Glutamatergic neuron (in vitro differentiated cells): ENCODE results near the gene LMF1. TPM values are rescaled to one million over a fixed set of nuclear protein-coding genes. Genes with fewer than 3 reads are reported as not detected.

ENCODE experiments used
- DNase-seq: peaks from one replicate; pipeline ENCODE4 v3.0.0; 2022
- H3K27ac Mint-ChIP-seq: one replicate; pipeline ENCODE4 v1.8.0; 2020; ENCODE audit warnings: mild to moderate bottlenecking, mixed read lengths, inconsistent platforms; ENCODE audit not compliant: unreplicated experiment
- H3K27me3 Mint-ChIP-seq: one replicate; pipeline ENCODE4 v1.8.0; 2020; ENCODE audit warnings: mild to moderate bottlenecking, moderate library complexity, mixed read lengths, inconsistent platforms; ENCODE audit not compliant: unreplicated experiment
- H3K36me3 Mint-ChIP-seq: one replicate; pipeline ENCODE4 v1.8.0; 2020; ENCODE audit warnings: mild to moderate bottlenecking, mixed read lengths, inconsistent platforms; ENCODE audit not compliant: unreplicated experiment
- H3K4me1 Mint-ChIP-seq: one replicate; pipeline ENCODE4 v1.8.0; 2020; ENCODE audit warnings: mild to moderate bottlenecking, low read depth, mixed read lengths, inconsistent platforms; ENCODE audit not compliant: unreplicated experiment
- H3K4me3 Mint-ChIP-seq: one replicate; pipeline ENCODE4 v1.8.0; 2020; ENCODE audit warnings: mild to moderate bottlenecking, mixed read lengths, inconsistent platforms; ENCODE audit not compliant: unreplicated experiment
- H3K9me3 Mint-ChIP-seq: one replicate; pipeline ENCODE4 v1.8.0; 2020; ENCODE audit warnings: mild to moderate bottlenecking, moderate library complexity, mixed read lengths, inconsistent platforms; ENCODE audit not compliant: unreplicated experiment
- total RNA-seq: library from RNA; stranded (reverse); fragmentation: NEBNext Ultra II Directional; extraction: Animal tissue kit (Norgen Biotek cat#: 25700); gene quantifications from one replicate; pipeline ENCODE4 v1.2.1, GENCODE V29; 2021; ENCODE audit not compliant: unreplicated experiment
- TF ChIP-seq, protein P1 (sequence below): fragments of 200-600 bp; sonication (generic); IDR thresholded peaks from one replicate; pipeline ENCODE4 v1.5.0; 2021; ENCODE audit not compliant: partially characterized antibody, unreplicated experiment

LMF1 gene
- total RNA-seq, 1 donor from 2014 or later = 17.4 TPM

DNA sequence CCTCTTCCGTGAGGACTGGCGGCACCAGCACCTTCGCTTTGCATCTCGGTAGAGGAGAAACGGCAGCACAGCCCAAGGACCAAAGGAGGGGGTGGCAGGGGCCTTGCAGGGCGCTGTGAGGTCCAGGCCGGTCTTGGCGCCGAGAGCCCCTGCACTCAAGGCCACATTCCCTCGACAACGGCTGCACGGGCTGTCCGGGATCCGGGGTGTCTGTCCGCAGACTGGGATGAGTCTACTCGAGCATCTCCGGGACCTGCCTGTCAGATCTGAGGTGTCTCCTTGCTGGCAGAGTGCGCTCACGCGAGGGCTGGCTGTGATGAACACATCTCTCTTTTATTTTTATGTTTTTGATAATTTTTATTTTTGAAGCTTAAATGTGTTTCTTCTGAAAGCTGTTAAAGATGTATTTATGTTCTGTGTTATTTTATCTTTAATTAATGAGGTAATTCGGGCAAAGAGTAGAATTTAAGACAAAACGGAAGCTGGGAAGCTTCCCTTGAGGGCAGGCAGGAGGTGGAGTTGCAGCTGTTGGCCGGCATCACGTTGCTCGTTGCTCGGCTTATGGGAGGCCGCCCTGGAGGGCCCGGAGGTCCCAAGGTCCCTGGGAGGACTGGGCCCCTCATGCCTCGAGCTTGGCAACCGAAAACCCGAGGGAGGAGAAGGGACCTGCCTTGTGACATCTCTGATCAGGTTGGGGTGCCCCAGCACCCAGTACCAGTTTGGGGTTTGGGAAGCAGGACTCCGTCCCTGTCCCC is 15.0 kb upstream of the LMF1 start:
- Mint-ChIP-seq H3K27me3 (peaks cover 2% of the 10 kb centered on the region), H3K9me3 (peaks cover 1% of the 10 kb centered on the region), H3K4me3 (no peak overlapping the region), H3K36me3 (no peaks in the 10 kb centered on the region), H3K27ac (no peak overlapping the region), H3K4me1 (peaks cover 1% of the 10 kb centered on the region)
- TF ChIP-seq, protein P1, sequence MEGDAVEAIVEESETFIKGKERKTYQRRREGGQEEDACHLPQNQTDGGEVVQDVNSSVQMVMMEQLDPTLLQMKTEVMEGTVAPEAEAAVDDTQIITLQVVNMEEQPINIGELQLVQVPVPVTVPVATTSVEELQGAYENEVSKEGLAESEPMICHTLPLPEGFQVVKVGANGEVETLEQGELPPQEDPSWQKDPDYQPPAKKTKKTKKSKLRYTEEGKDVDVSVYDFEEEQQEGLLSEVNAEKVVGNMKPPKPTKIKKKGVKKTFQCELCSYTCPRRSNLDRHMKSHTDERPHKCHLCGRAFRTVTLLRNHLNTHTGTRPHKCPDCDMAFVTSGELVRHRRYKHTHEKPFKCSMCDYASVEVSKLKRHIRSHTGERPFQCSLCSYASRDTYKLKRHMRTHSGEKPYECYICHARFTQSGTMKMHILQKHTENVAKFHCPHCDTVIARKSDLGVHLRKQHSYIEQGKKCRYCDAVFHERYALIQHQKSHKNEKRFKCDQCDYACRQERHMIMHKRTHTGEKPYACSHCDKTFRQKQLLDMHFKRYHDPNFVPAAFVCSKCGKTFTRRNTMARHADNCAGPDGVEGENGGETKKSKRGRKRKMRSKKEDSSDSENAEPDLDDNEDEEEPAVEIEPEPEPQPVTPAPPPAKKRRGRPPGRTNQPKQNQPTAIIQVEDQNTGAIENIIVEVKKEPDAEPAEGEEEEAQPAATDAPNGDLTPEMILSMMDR = no peak
- no peak for DNase-seq

DNA sequence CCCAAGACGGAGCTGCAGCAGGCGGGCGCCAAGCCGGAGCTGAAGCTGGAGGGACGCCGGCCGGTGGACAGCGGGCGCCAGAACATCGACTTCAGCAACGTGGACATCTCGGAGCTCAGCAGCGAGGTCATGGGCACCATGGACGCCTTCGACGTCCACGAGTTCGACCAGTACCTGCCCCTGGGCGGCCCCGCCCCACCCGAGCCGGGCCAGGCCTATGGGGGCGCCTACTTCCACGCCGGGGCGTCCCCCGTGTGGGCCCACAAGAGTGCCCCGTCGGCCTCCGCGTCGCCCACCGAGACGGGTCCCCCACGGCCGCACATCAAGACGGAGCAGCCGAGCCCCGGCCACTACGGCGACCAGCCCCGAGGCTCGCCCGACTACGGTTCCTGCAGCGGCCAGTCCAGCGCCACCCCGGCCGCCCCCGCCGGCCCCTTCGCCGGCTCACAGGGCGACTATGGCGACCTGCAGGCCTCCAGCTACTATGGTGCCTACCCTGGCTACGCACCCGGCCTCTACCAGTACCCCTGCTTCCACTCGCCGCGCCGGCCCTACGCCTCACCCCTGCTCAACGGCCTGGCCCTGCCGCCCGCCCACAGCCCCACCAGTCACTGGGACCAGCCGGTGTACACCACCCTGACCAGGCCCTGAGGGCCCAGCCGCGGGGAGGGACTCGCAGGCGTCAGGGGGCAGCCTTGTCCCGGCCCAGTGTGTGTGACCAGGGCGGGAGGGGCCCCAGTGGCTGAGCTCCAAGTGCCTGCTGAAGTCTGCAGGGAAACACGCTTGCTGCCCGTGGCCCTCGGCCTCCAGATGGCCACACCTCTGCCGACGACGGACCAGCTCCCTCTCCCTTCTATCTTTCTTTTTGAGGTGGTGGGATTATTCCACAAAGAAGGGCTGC is 14.2 kb upstream of the LMF1 start:
- TF ChIP-seq, protein P1 = no peak
- Mint-ChIP-seq H3K4me3 (no peak overlapping the region), H3K36me3 (no peaks in the 10 kb centered on the region), H3K27ac (no peak overlapping the region), H3K4me1 (peaks cover 1% of the 10 kb centered on the region), H3K27me3 (peaks cover 2% of the 10 kb centered on the region), H3K9me3 (peaks cover 1% of the 10 kb centered on the region)
- DNase-seq = no peak

DNA sequence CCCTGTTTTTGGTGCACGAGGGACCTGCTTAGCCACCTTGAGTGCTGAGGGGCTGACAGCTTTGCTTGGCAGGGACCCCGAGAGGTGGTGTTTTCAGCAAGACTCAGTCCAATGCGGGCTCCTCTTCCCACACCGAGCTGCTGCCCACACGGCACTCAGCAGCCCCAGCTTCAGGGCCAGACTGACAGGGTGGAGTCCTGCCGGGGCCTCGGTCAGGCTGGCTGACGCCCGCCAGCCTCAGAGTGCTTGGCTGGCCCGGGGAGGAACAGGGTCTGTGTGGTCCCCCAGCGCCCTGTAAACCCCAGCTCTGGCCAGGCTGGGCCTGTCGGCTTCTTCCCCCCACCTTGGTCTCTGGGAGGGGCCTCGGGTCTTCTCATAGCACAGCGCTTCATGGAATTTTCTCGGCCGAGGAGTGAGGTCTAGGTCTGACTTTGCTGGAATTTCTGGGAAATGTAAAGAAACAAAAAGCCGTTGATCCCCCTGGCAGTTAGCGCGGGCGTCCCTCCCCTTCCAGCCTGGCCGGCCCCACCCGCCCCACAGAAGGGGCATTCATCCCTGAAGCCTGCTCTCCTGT is 13.4 kb upstream of the LMF1 start:
- DNase-seq = no peak
- no peaks in the 10 kb centered on the region for H3K36me3 Mint-ChIP-seq
- H3K4me3 Mint-ChIP-seq = no peak overlapping the region
- TF ChIP-seq, protein P1 = no peak
- H3K9me3 Mint-ChIP-seq = peaks cover 1% of the 10 kb centered on the region
- peaks cover 1% of the 10 kb centered on the region for H3K4me1 Mint-ChIP-seq
- H3K27me3 Mint-ChIP-seq = peaks cover 2% of the 10 kb centered on the region
- H3K27ac Mint-ChIP-seq = no peak overlapping the region

DNA sequence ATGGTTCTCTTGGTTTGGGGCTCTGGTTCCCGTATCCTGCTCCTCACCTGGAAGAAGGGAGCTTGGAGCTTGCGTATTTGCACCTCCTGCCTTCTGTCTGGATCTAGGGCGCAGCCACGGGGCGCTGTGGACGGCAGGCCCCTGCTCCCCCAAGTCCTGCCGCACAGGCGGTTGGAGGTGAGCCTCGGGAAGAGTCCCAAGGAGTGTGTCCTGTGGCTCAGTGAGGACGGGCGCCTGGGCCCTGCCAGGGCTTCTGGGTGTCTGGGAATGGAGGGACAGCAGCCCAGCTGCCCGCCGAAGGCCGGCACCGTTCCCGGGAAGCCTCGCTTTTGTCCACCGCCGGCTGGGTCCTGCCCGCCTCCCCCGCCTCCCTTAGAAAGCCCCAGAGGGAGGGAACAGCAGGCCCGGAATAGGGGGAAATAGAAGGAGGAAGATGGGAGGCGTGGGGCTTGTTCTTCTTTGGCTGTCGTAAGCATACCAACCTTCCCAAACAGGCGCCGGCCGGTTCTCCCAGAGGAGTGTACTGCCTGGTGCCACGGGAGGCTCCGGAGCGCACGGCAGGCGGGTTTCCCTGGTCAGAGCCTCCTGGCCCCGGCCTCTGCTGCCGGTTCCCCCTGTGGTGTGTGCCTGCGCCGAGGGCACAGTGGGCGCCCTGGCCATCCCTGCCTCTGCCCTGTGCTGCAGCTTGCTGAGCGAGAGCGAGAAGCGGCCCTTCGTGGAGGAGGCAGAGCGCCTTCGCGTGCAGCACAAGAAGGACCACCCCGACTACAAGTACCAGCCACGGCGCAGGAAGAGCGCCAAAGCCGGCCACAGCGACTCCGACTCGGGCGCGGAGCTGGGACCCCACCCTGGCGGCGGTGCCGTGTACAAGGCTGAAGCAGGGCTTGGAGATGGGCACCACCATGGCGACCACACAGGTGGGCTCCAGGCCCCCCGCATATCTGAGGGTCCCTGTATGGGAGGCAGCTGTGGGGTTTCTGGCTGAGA is 12.6 kb upstream of the LMF1 start:
- Mint-ChIP-seq H3K9me3 (peaks cover 3% of the 10 kb centered on the region), H3K27me3 (peaks cover 7% of the 10 kb centered on the region), H3K4me3 (peak overlapping the region; percentile 70), H3K36me3 (no peaks in the 10 kb centered on the region), H3K4me1 (peaks cover 7% of the 10 kb centered on the region), H3K27ac (no peak overlapping the region)
- no peak for DNase-seq
- TF ChIP-seq, protein P1 = no peak
